Ovary (tissue), 9 donors: ENCODE measurements around the gene MAP3K21. TPM values are rescaled to one million over a fixed set of nuclear protein-coding genes. Genes with fewer than 3 reads are reported as not detected.

Source experiments
- DNase-seq, 5 donors: peaks; one replicate each; pipeline ENCODE4 v3.0.0-alpha.2; 2019 to 2020
- H3K27ac ChIP-seq, 2 donors: fragments of 200-600 bp; one replicate each; pipeline versions ENCODE4 v1.5.1 to v1.8.0; 2019 to 2022
- H3K27me3 ChIP-seq: fragments of 200-600 bp; one replicate; pipeline ENCODE4 v1.8.0; 2022
- H3K36me3 ChIP-seq: fragments of 200-600 bp; sonication (generic); one replicate; pipeline ENCODE4 v1.5.1; 2019
- H3K4me1 ChIP-seq: one replicate; pipeline ENCODE4 v1.8.1; 2013; ENCODE audit warnings: mild to moderate bottlenecking, moderate library complexity; ENCODE audit not compliant: insufficient read depth
- H3K4me3 ChIP-seq: fragments of 200-600 bp; sonication (generic); one replicate; pipeline ENCODE4 v1.5.1; 2017
- H3K9me3 ChIP-seq, 2 donors: fragments of 200-600 bp in 1 of 2; sonication (generic) in 1 of 2; one replicate each; pipeline versions ENCODE4 v1.5.1 to v1.8.1; 2013 to 2019; ENCODE audit warnings: mild to moderate bottlenecking in 1 of 2, moderate library complexity in 1 of 2
- EP300 ChIP-seq: sonication (generic); formaldehyde crosslinking; IDR thresholded peaks from one replicate; pipeline ENCODE4 v1.6.1; 2017; ENCODE audit warnings: antibody characterized with exemption
- POLR2A ChIP-seq: fragments of 450-650 bp; IDR thresholded peaks from one replicate; pipeline ENCODE4 v1.6.1; 2017; ENCODE audit warnings: antibody characterized with exemption, mild to moderate bottlenecking, moderate library complexity
- WGBS, 3 donors: extraction: QIAGEN DNeasy Blood & Tissue Kit in 1 of 3; methylation state at CpG; one replicate each; pipeline versions ENCODE4 v1.1.5 to v1.1.7; 2013 to 2017; 5-methylcytosine and 5-hydroxymethylcytosine counted together
- intact Hi-C, 4 donors: fragments of 100-400 bp; cut with DNase I; formaldehyde crosslinking; loops; one replicate each; pipeline versions ENCODE4 v1.11.0 to v1.15.1; 2022 to 2023
- polyA plus RNA-seq, 2 donors: library from polyadenylated mRNA; stranded (reverse); fragments of 200-250 nt in 1 of 2; fragments of 350-450 nt in 1 of 2; fragmentation: Illumina TruSeq in 1 of 2; extraction: RNeasy Lipid Tissue Mini Kit (QIAGEN cat#74804) in 1 of 2; gene quantifications; one replicate each; pipeline ENCODE4 v1.2.3, GENCODE V29; 2013 to 2014
- total RNA-seq, 7 donors: library from RNA; depleted of rRNA in 2 of 7; stranded (reverse); fragments of >200 nt in 2 of 7; fragmentation: NEBNext Ultra II Directional in 3 of 7; extraction: Animal tissue kit (Norgen Biotek cat#: 25700) in 3 of 7; gene quantifications; one replicate each; pipeline versions ENCODE4 v1.1.0 to v1.2.4, GENCODE V29; 2016 to 2023
- TF ChIP-seq, protein P1 (sequence below), 3 donors: fragments of 450-650 bp in 2 of 3; fragments of 200-600 bp in 1 of 3; IDR thresholded peaks; one replicate each; pipeline versions ENCODE4 v1.5.1 to v1.8.0; 2016 to 2022; ENCODE audit warnings: antibody characterized with exemption in 3 of 3, mild to moderate bottlenecking in 1 of 3
- donor health status: DM: no; HTN: no; CAD: no; lungs with moderate emphysema.
- donor health status: DM: no; HTN: no; CAD: no.
- donor health status: Bipolar disorder and iron deficiency.
- donor health status: DM: yes; HTN: yes; CAD: no.
- donor health status: DM: no; HTN: no; CAD: no.
- donor health status: DM: yes; HTN: yes; CAD: no.

The MAP3K21 gene
- total and polyA plus RNA-seq, 9 donors: 0.52 to 21.0 (median 1.7) TPM

DNA sequence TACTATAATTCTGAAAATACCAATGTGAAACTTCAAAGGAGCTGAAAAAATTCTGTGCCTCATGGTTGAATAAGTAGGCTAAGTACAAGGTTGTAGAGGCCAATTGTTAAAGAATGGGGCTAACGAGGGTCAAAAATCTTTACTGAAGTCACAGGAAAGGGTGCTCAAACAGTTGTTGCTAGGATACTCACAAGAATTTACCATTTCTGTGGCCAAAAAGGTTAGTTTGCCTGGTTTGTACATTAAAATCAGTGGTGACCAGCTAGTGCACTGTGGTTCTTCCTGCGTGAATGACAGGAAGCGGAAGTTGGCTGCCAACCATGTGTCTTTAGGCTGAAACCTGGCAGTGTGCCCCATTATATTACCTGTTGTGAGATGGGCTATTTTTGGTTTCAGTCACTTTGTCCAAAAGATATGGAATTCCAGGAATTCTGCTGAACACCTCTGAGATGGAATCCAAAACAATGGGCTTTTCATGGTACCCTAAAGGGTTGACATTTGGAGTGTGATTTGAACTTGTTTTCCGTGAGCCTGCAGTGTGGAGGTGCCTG lies 13.5 kb downstream of the MAP3K21 start:
- Histone ChIP-seq H3K36me3 (no peaks in the 10 kb centered on the region), H3K4me3 (no peak overlapping the region), H3K27me3 (no peaks in the 10 kb centered on the region), H3K4me1 (no peaks in the 10 kb centered on the region), H3K27ac (no peak overlapping the region), H3K9me3 (no peaks in the 10 kb centered on the region)
- DNase-seq: no peak
- intact Hi-C loops: no loop called here
- 85 to 94% (median 86%) methylated on average over 4 of the region's 4 CpGs for WGBS, 3 donors
- TF ChIP-seq POLR2A (no peak), EP300 (no peak)

DNA sequence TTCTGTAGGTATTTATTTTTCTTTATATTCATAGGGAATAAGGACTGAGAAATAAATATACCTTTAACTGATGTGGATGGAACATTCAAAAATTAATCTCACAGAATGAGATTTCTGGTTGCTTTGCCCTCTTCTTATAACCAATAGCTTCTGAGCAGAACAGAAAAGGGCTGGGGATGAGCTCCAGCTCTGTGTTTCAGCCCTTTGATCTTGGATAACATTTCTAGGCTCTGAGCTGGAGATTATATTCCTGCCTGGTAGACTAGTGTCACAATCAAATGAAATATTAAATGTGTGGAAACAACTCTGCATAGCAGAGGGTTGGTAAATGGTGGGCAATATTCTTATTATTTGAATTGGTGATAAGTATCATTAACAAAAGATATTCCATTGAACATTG lies 14.6 kb downstream of the MAP3K21 start:
- Histone ChIP-seq H3K27ac (no peak overlapping the region), H3K9me3 (no peaks in the 10 kb centered on the region), H3K36me3 (no peaks in the 10 kb centered on the region), H3K27me3 (no peaks in the 10 kb centered on the region), H3K4me1 (no peaks in the 10 kb centered on the region), H3K4me3 (no peak overlapping the region)
- DNase-seq: no peak
- TF ChIP-seq EP300 (no peak), POLR2A (no peak)
- TF ChIP-seq, protein P1, sequence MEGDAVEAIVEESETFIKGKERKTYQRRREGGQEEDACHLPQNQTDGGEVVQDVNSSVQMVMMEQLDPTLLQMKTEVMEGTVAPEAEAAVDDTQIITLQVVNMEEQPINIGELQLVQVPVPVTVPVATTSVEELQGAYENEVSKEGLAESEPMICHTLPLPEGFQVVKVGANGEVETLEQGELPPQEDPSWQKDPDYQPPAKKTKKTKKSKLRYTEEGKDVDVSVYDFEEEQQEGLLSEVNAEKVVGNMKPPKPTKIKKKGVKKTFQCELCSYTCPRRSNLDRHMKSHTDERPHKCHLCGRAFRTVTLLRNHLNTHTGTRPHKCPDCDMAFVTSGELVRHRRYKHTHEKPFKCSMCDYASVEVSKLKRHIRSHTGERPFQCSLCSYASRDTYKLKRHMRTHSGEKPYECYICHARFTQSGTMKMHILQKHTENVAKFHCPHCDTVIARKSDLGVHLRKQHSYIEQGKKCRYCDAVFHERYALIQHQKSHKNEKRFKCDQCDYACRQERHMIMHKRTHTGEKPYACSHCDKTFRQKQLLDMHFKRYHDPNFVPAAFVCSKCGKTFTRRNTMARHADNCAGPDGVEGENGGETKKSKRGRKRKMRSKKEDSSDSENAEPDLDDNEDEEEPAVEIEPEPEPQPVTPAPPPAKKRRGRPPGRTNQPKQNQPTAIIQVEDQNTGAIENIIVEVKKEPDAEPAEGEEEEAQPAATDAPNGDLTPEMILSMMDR (IDR thresholded peaks at IDR 0.05): no peak
- intact Hi-C loops: no loop called here

DNA sequence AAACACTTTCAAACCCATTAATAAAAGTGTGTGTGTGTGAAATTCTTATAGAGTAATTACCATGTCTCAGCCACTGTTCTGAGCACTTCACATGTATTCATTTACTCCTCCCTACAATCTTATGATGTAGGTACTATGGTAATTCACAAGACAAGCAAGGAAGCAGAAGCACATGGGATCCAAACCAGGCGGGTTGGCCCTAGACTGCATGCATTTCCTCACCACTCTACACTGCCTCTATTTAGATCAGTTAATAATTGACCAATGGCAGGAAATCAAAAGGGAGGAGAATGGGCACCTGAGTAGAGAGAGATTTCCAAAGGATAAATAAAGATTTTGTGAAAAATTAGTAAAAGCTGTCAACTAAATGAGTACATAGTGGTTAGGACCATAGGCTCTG lies 15.7 kb downstream of the MAP3K21 start:
- Histone ChIP-seq H3K4me1 (no peaks in the 10 kb centered on the region), H3K27me3 (no peaks in the 10 kb centered on the region), H3K36me3 (no peaks in the 10 kb centered on the region), H3K27ac (no peak overlapping the region), H3K9me3 (no peaks in the 10 kb centered on the region), H3K4me3 (no peak overlapping the region)
- 50 to 88% (median 81%) methylated on average over 1 of the region's 1 CpG for WGBS, 3 donors
- intact Hi-C loops: no loop called here
- TF ChIP-seq POLR2A: no peak
- no peak for TF ChIP-seq EP300
- TF ChIP-seq, protein P1 (IDR thresholded peaks at IDR 0.05): no peak
- no peak for DNase-seq

GRCh38 chr1:233347338-233347737 lies 19.8 kb downstream of the MAP3K21 start:
- H3K4me3 ChIP-seq: no peak overlapping the region
- WGBS, 3 donors: 72% methylated on average over 5 of the region's 5 CpGs
- intact Hi-C loops: no loop called here
- H3K27ac ChIP-seq: no peak overlapping the region
- no peaks in the 10 kb centered on the region for H3K27me3 ChIP-seq
- no peaks in the 10 kb centered on the region for H3K4me1 ChIP-seq
- no peak for TF ChIP-seq POLR2A
- no peak for TF ChIP-seq EP300
- TF ChIP-seq, protein P1 (IDR thresholded peaks at IDR 0.05): no peak
- H3K9me3 ChIP-seq: no peaks in the 10 kb centered on the region
- no peak for DNase-seq
- no peaks in the 10 kb centered on the region for H3K36me3 ChIP-seq

DNA sequence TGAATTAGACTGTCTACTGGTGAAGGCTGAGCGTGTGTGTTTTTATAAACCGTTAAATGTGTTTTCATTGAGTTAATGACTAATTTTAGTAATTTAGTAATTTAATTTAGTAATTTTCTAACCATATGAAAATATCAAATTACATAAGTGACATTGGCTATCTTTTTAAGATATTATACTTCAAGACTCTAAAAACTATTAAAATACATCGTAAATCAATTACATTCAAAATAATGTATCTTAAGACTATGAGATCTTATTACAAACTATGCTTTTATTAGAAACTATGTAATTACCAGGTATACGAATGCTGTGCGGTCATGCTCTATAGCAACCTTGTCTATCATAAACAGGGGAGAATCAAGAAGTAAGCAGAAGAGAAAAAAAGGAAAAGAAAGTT lies 21.6 kb downstream of the MAP3K21 start:
- no peaks in the 10 kb centered on the region for H3K4me1 ChIP-seq
- H3K4me3 ChIP-seq: no peak overlapping the region
- no peaks in the 10 kb centered on the region for H3K27me3 ChIP-seq
- H3K27ac ChIP-seq: no peak overlapping the region
- no peaks in the 10 kb centered on the region for H3K9me3 ChIP-seq
- DNase-seq: no peak
- no peak for TF ChIP-seq POLR2A
- TF ChIP-seq, protein P1 (IDR thresholded peaks at IDR 0.05): no peak
- TF ChIP-seq EP300: no peak
- WGBS, 3 donors: 82 to 96% (median 96%) methylated on average over 5 of the region's 5 CpGs
- intact Hi-C loops: no loop called here
- H3K36me3 ChIP-seq: no peaks in the 10 kb centered on the region
